Loucy (cell line): Measurements from ENCODE around the gene CYP2E1.

Source experiments
- H2AFZ ChIP-seq: fragments of 200-600 bp; sonication (generic); 2 replicates; pipeline ENCODE4 v1.6.0; 2016; ENCODE audit warnings: antibody characterized with exemption, mild to moderate bottlenecking, low read length, moderate library complexity
- H3F3A ChIP-seq: fragments of 200-600 bp; 2 replicates; pipeline ENCODE4 v1.6.0; 2016; ENCODE audit warnings: antibody characterized with exemption, low read depth, mild to moderate bottlenecking
- H3K27me3 ChIP-seq: fragments of 200-600 bp; sonication (generic); 2 replicates; pipeline ENCODE4 v1.6.1; 2014; ENCODE audit warnings: low read length, mild to moderate bottlenecking; ENCODE audit not compliant: insufficient read depth, poor library complexity, severe bottlenecking
- H3K36me3 ChIP-seq: fragments of 200-600 bp; sonication (generic); 2 replicates; pipeline ENCODE4 v1.6.1; 2016; ENCODE audit warnings: low read length; ENCODE audit not compliant: insufficient read depth
- H3K4me1 ChIP-seq: fragments of 200-600 bp; sonication (generic); 2 replicates; pipeline ENCODE4 v1.5.1; 2014; ENCODE audit warnings: low read length, mild to moderate bottlenecking; ENCODE audit not compliant: insufficient read depth, poor library complexity, severe bottlenecking
- H3K4me2 ChIP-seq: fragments of 200-600 bp; sonication (generic); 2 replicates; pipeline ENCODE4 v1.6.0; 2014; ENCODE audit warnings: antibody characterized with exemption, low read length, low read depth, mild to moderate bottlenecking; ENCODE audit not compliant: poor library complexity, severe bottlenecking
- H3K4me3 ChIP-seq: fragments of 200-600 bp; sonication (generic); 2 replicates; pipeline ENCODE4 v1.5.1; 2014; ENCODE audit warnings: low read length, mild to moderate bottlenecking, mixed read lengths; ENCODE audit not compliant: poor library complexity, severe bottlenecking
- H3K79me2 ChIP-seq: fragments of 200-600 bp; sonication (generic); 2 replicates; pipeline ENCODE4 v1.6.1; 2014; ENCODE audit warnings: low read length; ENCODE audit not compliant: insufficient read depth
- H3K9ac ChIP-seq: fragments of 200-600 bp; sonication (generic); 2 replicates; pipeline ENCODE4 v1.6.0; 2014; ENCODE audit warnings: mild to moderate bottlenecking, low read depth, low read length, moderate library complexity; ENCODE audit not compliant: poor library complexity, severe bottlenecking
- H3K9me2 ChIP-seq: fragments of 200-600 bp; sonication (generic); replicated peaks from 2 replicates; pipeline ENCODE4 v1.6.1; 2016; ENCODE audit warnings: low read depth, low read length, mixed read lengths
- H3K9me3 ChIP-seq: fragments of 200-600 bp; sonication (generic); 2 replicates; pipeline ENCODE4 v1.6.1; 2014; ENCODE audit warnings: mild to moderate bottlenecking, antibody characterized with exemption, low read length, low read depth; ENCODE audit not compliant: insufficient read depth
- H4K20me1 ChIP-seq: fragments of 200-600 bp; sonication (generic); 2 replicates; pipeline ENCODE4 v1.6.0; 2014; ENCODE audit warnings: antibody characterized with exemption, low read length, mild to moderate bottlenecking; ENCODE audit not compliant: insufficient read depth, poor library complexity, severe bottlenecking
- EZH2phosphoT487 ChIP-seq: fragments of 200-600 bp; IDR thresholded peaks from 2 replicates; pipeline ENCODE4 v1.6.1; 2018; ENCODE audit warnings: antibody characterized with exemption, mild to moderate bottlenecking, moderate library complexity, borderline replicate concordance
- TF ChIP-seq, protein P1 (sequence below): fragments of 200-600 bp; sonication (generic); conservative IDR thresholded peaks from 2 replicates; pipeline ENCODE4 v1.5.1; 2014; ENCODE audit warnings: mild to moderate bottlenecking, antibody characterized with exemption, low read length

CYP2E1 gene

GRCh38 chr10:133530506-133530905 lies 3.3 kb downstream of the CYP2E1 start:
- Histone ChIP-seq H3K4me3 (no peak overlapping the region), H3K79me2 (no peaks in the 10 kb centered on the region), H3K27me3 (no peaks in the 10 kb centered on the region), H3K9ac (no peak overlapping the region), H3K9me3 (no peaks in the 10 kb centered on the region; the same call in 1 of the 2 replicates), H3K4me2 (peak overlapping the region; percentile 26), H3K9me2 (no peaks in the 10 kb centered on the region), H2AFZ (no peak overlapping the region), H3K4me1 (peaks cover 11% of the 10 kb centered on the region), H3F3A (no peaks in the 10 kb centered on the region), H3K36me3 (peaks cover 3% of the 10 kb centered on the region; the same call in 1 of the 2 replicates), H4K20me1 (no peaks in the 10 kb centered on the region)
- TF ChIP-seq, protein P1, sequence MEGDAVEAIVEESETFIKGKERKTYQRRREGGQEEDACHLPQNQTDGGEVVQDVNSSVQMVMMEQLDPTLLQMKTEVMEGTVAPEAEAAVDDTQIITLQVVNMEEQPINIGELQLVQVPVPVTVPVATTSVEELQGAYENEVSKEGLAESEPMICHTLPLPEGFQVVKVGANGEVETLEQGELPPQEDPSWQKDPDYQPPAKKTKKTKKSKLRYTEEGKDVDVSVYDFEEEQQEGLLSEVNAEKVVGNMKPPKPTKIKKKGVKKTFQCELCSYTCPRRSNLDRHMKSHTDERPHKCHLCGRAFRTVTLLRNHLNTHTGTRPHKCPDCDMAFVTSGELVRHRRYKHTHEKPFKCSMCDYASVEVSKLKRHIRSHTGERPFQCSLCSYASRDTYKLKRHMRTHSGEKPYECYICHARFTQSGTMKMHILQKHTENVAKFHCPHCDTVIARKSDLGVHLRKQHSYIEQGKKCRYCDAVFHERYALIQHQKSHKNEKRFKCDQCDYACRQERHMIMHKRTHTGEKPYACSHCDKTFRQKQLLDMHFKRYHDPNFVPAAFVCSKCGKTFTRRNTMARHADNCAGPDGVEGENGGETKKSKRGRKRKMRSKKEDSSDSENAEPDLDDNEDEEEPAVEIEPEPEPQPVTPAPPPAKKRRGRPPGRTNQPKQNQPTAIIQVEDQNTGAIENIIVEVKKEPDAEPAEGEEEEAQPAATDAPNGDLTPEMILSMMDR, result no peak
- no peak for TF ChIP-seq EZH2phosphoT487

DNA sequence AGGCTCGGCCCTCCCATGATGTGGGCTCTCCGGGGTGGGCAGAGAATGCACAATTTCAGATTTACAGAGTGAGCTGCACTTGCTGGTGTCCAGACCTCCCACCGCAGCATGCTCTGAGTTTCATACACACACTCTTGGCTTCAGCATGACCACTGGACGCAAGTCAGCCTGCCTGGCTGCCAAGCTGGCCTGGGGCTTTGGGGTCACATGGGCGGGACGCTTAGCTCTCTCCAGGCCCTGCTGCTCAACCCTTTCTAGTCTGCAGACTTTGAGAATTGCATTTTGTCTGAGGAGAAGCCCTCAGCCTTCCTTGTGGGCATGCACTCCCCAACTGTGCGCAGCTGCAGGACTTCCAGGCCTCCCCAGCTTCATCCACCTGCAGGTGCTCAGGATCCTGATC lies 5.7 kb downstream of the CYP2E1 start:
- H3K4me2 ChIP-seq, result no peak overlapping the region
- H3K4me3 ChIP-seq, result no peak overlapping the region
- H3F3A ChIP-seq, result no peaks in the 10 kb centered on the region
- H3K9ac ChIP-seq, result no peak overlapping the region
- no peak for TF ChIP-seq EZH2phosphoT487
- TF ChIP-seq, protein P1, result no peak
- H3K9me2 ChIP-seq, result no peaks in the 10 kb centered on the region
- H3K27me3 ChIP-seq, result no peaks in the 10 kb centered on the region
- H3K4me1 ChIP-seq, result peaks cover 11% of the 10 kb centered on the region
- no peaks in the 10 kb centered on the region; the same call in 1 of the 2 replicates for H3K9me3 ChIP-seq
- H3K36me3 ChIP-seq, result peaks cover 10% of the 10 kb centered on the region; the same call in 1 of the 2 replicates
- H4K20me1 ChIP-seq, result no peaks in the 10 kb centered on the region
- no peak overlapping the region for H2AFZ ChIP-seq
- no peaks in the 10 kb centered on the region for H3K79me2 ChIP-seq

DNA sequence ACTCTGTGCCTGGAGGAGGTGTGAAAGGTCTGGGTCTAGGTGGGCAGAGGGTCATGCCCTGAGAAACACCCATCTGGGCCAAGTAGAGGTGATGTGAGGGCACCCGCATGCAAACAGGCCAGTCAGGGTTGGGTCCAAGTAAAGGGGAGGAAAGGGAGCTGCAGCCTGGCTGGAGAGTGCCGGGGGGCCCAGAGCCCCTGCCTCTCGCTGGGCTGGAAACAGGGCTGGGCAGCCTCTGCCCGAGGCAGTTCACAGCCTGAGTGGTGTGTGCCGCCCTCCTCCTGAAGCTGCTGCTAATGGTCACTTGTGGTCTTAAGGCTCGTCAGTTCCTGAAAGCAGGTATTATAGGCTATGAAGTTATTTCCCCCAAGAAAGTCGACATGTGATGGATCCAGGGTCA lies 7.3 kb downstream of the CYP2E1 start:
- TF ChIP-seq EZH2phosphoT487, result no peak
- TF ChIP-seq, protein P1, result no peak
- Histone ChIP-seq H3K79me2 (no peaks in the 10 kb centered on the region), H4K20me1 (no peaks in the 10 kb centered on the region), H3K9me3 (no peaks in the 10 kb centered on the region; the same call in 1 of the 2 replicates), H3K4me3 (no peak overlapping the region), H2AFZ (no peak overlapping the region), H3K4me1 (peaks cover 11% of the 10 kb centered on the region), H3F3A (no peaks in the 10 kb centered on the region), H3K9ac (no peak overlapping the region), H3K9me2 (no peaks in the 10 kb centered on the region), H3K36me3 (peaks cover 10% of the 10 kb centered on the region; the same call in 1 of the 2 replicates), H3K27me3 (no peaks in the 10 kb centered on the region), H3K4me2 (no peak overlapping the region)
